GM12878 (cell line): ENCODE results near the gene PPP2R3C. TPM values are rescaled to one million over a fixed set of nuclear protein-coding genes. Genes with fewer than 3 reads are reported as not detected.

Source experiments
- ATAC-seq: fragments of 200-7000 bp; cut with Tn5 transposase; 3 replicates; pipeline ENCODE4 v1.9.1; 2020; ENCODE audit warnings: mild to moderate bottlenecking, moderate library complexity
- BruUV-seq: library from RNA; stranded (reverse); fragments of 400-500 nt; replicated peaks from 2 replicates; lab custom pipeline; 2021; lab: Mats Ljungman, UMichigan
- CTCF ChIA-PET: fragments of 300-600 bp; sonication (Branson Sonifier 250); formaldehyde crosslinking; extraction: SDS; loops from one replicate; lab custom pipeline; 2021; ENCODE audit warnings: inconsistent platforms; lab: Yijun Ruan, JAX
- POLR2A ChIA-PET: fragments of 350-600 bp; formaldehyde crosslinking; extraction: SDS; loops from one replicate; lab custom pipeline; 2021; ENCODE audit warnings: inconsistent platforms; lab: Charles Lee
- RAD21 ChIA-PET: fragments of 300-600 bp; sonication (Branson Sonifier 250); formaldehyde crosslinking; loops from one replicate; lab custom pipeline; 2023; ENCODE audit warnings: antibody characterized with exemption; ENCODE audit not compliant: unreplicated experiment; lab: Charles Lee
- SMC1A ChIA-PET: fragments of 300-600 bp; sonication (Branson Sonifier 250); formaldehyde crosslinking; loops from one replicate; lab custom pipeline; 2023; ENCODE audit not compliant: unreplicated experiment, uncharacterized antibody; lab: Charles Lee
- DNase-seq: peaks from one replicate; pipeline ENCODE4 v3.0.0-alpha.2; 2011; ENCODE audit warnings: low read depth, low spot score
- FAIRE-seq: peaks from 3 replicates; lab custom pipeline; 2011; peaks lifted over from hg19 to GRCh38; lab: Jason Lieb, UNC
- H2AFZ ChIP-seq: 2 replicates; pipeline ENCODE4 v1.6.0; 2011; ENCODE audit warnings: low read depth, low read length, control low read depth; ENCODE audit not compliant: control insufficient read depth
- H3K27ac ChIP-seq: 2 replicates; pipeline ENCODE4 v1.5.1; 2011; ENCODE audit warnings: control low read depth; ENCODE audit not compliant: control insufficient read depth, insufficient read depth
- H3K27me3 ChIP-seq, 2 experiments: replicated peaks in 1 of 2; 2 replicates each; pipeline versions ENCODE4 v1.6.0 to v1.6.1; 2011; ENCODE audit warnings: low read length in 1 of 2; ENCODE audit not compliant: control insufficient read depth in 2 of 2, insufficient read depth in 2 of 2
- H3K36me3 ChIP-seq, 2 experiments: 2 replicates each; pipeline ENCODE4 v1.5.1; 2011; ENCODE audit warnings: low read length in 1 of 2; ENCODE audit not compliant: control insufficient read depth in 2 of 2, insufficient read depth in 2 of 2
- H3K4me1 ChIP-seq: 2 replicates; pipeline ENCODE4 v1.6.1; 2011; ENCODE audit warnings: mild to moderate bottlenecking, low read length, moderate library complexity, mixed read lengths; ENCODE audit not compliant: control insufficient read depth, insufficient read depth
- H3K4me2 ChIP-seq: 2 replicates; pipeline ENCODE4 v1.6.0; 2011; ENCODE audit warnings: control low read depth; ENCODE audit not compliant: control insufficient read depth, insufficient read depth
- H3K4me3 ChIP-seq: fragments of 200-600 bp; sonication (generic); 2 replicates; pipeline ENCODE4 v1.5.1; 2016
- H3K79me2 ChIP-seq: 2 replicates; pipeline ENCODE4 v1.6.0; 2011; ENCODE audit warnings: low read length; ENCODE audit not compliant: control insufficient read depth, insufficient read depth
- H3K9ac ChIP-seq: 2 replicates; pipeline ENCODE4 v1.8.0; 2011; ENCODE audit warnings: low read length, control low read depth, mixed read lengths; ENCODE audit not compliant: control insufficient read depth, insufficient read depth
- H3K9me3 ChIP-seq: replicated peaks from 3 replicates; pipeline ENCODE4 v1.5.1; 2011; ENCODE audit warnings: mild to moderate bottlenecking, low read length; ENCODE audit not compliant: control insufficient read depth, insufficient read depth
- H4K20me1 ChIP-seq: 2 replicates; pipeline ENCODE4 v1.6.0; 2011; ENCODE audit not compliant: control insufficient read depth, insufficient read depth
- ASH2L ChIP-seq: fragments of 300-600, 200-600 bp; sonication (generic); IDR thresholded peaks from 2 replicates; pipeline ENCODE4 v1.6.1; 2017; ENCODE audit warnings: low read depth, mild to moderate bottlenecking, borderline replicate concordance
- FOXK2 ChIP-seq: fragments of 450-650 bp; IDR thresholded peaks from 2 replicates; pipeline ENCODE4 v1.6.1; 2017; ENCODE audit warnings: mild to moderate bottlenecking, moderate library complexity
- JUNB ChIP-seq: IDR thresholded peaks from 2 replicates; pipeline ENCODE4 v1.6.1; 2016; ENCODE audit warnings: antibody characterized with exemption, mild to moderate bottlenecking
- LARP7 ChIP-seq: fragments of 450-650 bp; IDR thresholded peaks from 2 replicates; pipeline ENCODE4 v1.6.1; 2017; ENCODE audit warnings: mild to moderate bottlenecking
- MTA3 ChIP-seq: IDR thresholded peaks from 2 replicates; pipeline ENCODE4 v1.6.1; 2012; ENCODE audit warnings: low read length, inconsistent platforms, borderline replicate concordance
- RAD51 ChIP-seq: fragments of 450-650 bp; IDR thresholded peaks from 2 replicates; pipeline ENCODE4 v1.6.1; 2016; ENCODE audit warnings: moderate library complexity, mild to moderate bottlenecking, inconsistent platforms
- SMARCA5 ChIP-seq: fragments of 450-650 bp; IDR thresholded peaks from 2 replicates; pipeline ENCODE4 v1.6.1; 2017; ENCODE audit warnings: mild to moderate bottlenecking
- SMC3 ChIP-seq: IDR thresholded peaks from 2 replicates; pipeline ENCODE4 v1.6.1; 2011; ENCODE audit warnings: low read length, improper control_type of control experiment, borderline replicate concordance
- SREBF1 ChIP-seq: IDR thresholded peaks from 2 replicates; pipeline ENCODE4 v1.6.1; 2012; ENCODE audit warnings: mild to moderate bottlenecking, low read length
- SREBF2 ChIP-seq: IDR thresholded peaks from 2 replicates; pipeline ENCODE4 v1.6.1; 2012; ENCODE audit warnings: mild to moderate bottlenecking, low read length
- TAF1 ChIP-seq: IDR thresholded peaks from 2 replicates; pipeline ENCODE4 v1.6.1; 2011; ENCODE audit warnings: mild to moderate bottlenecking, low read depth, low read length, borderline replicate concordance
- TBL1XR1 ChIP-seq: IDR thresholded peaks from 2 replicates; pipeline ENCODE4 v1.6.1; 2012; ENCODE audit warnings: low read depth, low read length, improper control_type of control experiment
- WGBS: methylation state at CpG from one replicate; pipeline ENCODE4 v1.1.6; 2016; ENCODE audit warnings: low lambda C conversion rate; ENCODE audit not compliant: insufficient replicate concordance, insufficient coverage; ENCODE audit errors: missing lambda C conversion rate; 5-methylcytosine and 5-hydroxymethylcytosine counted together
- in situ Hi-C: fragments of 300-500 bp; cut with MboI; formaldehyde crosslinking; loops from 9 replicates; pipeline ENCODE4 v1.14.3; 2018; ENCODE audit warnings: mixed read lengths
- intact Hi-C: fragments of 100-400 bp; cut with micrococcal nuclease; formaldehyde crosslinking; loops from one replicate; pipeline ENCODE4 v1.14.2; 2022; ENCODE audit not compliant: unreplicated experiment
- polyA plus RNA-seq, 11 experiments: library from polyadenylated mRNA; depleted of rRNA in 4 of 11; unstranded in 6 of 11; stranded (reverse) in 5 of 11; fragments of >200 nt; fragmentation: Nextera tagmentation in 4 of 11; fragmentation: Illumina TruSeq in 1 of 11; extraction: Ambion mirVana in 4 of 11; extraction: Trizol in 1 of 11; gene quantifications; 1 replicate in 1 of 11; 2 replicates in 10 of 11; pipeline versions ENCODE4 v1.2.1 to v1.2.3, GENCODE V29; 2011 to 2016; ENCODE audit warnings: inconsistent platforms in 2 of 11, missing spikeins in 2 of 11, low read depth in 1 of 11
- total RNA-seq, 4 experiments: library from RNA; depleted of rRNA in 3 of 4; stranded (reverse); fragments of >200 nt in 3 of 4; fragmentation: Illumina TruSeq in 1 of 4; extraction: Trizol in 1 of 4; gene quantifications; 2 replicates each; pipeline versions ENCODE4 v1.2.1 to v1.2.3, GENCODE V29; 2013 to 2021
- TF ChIP-seq, protein P1 (sequence below): IDR thresholded peaks from 2 replicates; pipeline ENCODE4 v1.6.1; 2011; ENCODE audit warnings: low read depth, mild to moderate bottlenecking, low read length, moderate library complexity, borderline replicate concordance; ENCODE audit errors: extremely low read depth
- TF ChIP-seq, protein P2 (sequence below): IDR thresholded peaks from 2 replicates; pipeline ENCODE4 v1.6.1; 2012; ENCODE audit warnings: low read depth, low read length, improper control_type of control experiment

PPP2R3C gene
- total and polyA plus RNA-seq, 10 of the 15 experiments (the other 5 are each of a cell fraction or from before 2014, with no cell fraction given), result 27.6 to 80.5 (median 42.9) TPM

DNA sequence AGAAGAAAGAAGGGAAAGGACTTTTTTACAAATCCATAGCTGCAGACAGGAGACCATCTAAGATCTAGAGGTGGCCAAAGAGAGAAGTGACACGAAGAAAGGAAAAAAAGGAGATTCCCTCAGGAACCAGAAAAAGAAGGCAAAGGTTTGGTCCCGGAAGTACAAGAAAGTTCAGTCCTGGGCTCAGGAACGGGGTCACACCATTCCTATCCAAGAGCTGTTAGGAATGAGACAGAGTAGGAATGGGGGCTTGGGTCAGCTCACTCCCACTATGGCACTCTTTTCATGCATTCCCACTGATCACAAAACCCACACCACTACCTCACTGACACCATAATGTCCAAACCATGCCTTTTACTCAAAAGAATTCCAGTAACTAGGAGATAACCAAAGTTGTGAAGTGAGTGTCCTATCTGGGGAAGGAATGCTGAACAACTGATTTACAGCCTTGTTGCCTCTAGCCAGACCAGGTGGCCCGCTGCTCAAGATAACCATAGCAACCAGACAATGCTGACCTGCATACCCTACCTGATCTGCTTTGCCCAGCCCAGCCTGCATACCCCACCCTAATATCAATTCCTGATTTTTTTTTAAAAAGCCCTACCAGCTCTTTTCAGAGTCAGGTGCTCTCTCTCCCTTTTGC is 8.4 kb downstream of the PPP2R3C start:
- Histone ChIP-seq H3K27ac (no peak overlapping the region), H3K4me2 (no peak overlapping the region), H3K4me3 (no peak overlapping the region), H4K20me1 (no peaks in the 10 kb centered on the region), H3K4me1 (no peaks in the 10 kb centered on the region), H3K9ac (no peak overlapping the region), H3K9me3 (no peaks in the 10 kb centered on the region; the same call in 2 of the 3 replicates), H3K36me3 (peaks cover 0 to 11% of the 10 kb centered on the region in 2 experiments; a peak in 3 of 4 replicates), H3K79me2 (no peaks in the 10 kb centered on the region; the same call in 1 of the 2 replicates), H2AFZ (no peak overlapping the region), H3K27me3 (no peaks in the 10 kb centered on the region)
- 88% methylated on average over 4 of the region's 4 CpGs for WGBS
- intact Hi-C loops, result no loop called here
- CTCF ChIA-PET, result interaction anchor here (0.6 kb wide), 1 partner anchor 29 kb away, joined by 3 read pairs; no protein-coding TSS in a partner anchor
- ATAC-seq, result no peak
- in situ Hi-C loops, result no loop called here
- DNase-seq, result no peak
- SMC1A ChIA-PET, result interaction anchor here (0.7 kb wide), 1 partner anchor 32 kb away, joined by 3 read pairs; no protein-coding TSS in a partner anchor
- RAD21 ChIA-PET, result no interaction called here
- FAIRE-seq, result no peak
- no TSS peak for BruUV-seq
- POLR2A ChIA-PET, result interaction anchor here (0.6 to 0.9 kb wide), 2 partner anchors 11 to 236 kb away, joined by 4 read pairs; no protein-coding TSS in a partner anchor
- TF ChIP-seq FOXK2 (0 out of 2 replicates have a peak, but pooled peaks have one; percentile 16), LARP7 (no peak)
- TF ChIP-seq, all 136 proteins: peak for 1

DNA sequence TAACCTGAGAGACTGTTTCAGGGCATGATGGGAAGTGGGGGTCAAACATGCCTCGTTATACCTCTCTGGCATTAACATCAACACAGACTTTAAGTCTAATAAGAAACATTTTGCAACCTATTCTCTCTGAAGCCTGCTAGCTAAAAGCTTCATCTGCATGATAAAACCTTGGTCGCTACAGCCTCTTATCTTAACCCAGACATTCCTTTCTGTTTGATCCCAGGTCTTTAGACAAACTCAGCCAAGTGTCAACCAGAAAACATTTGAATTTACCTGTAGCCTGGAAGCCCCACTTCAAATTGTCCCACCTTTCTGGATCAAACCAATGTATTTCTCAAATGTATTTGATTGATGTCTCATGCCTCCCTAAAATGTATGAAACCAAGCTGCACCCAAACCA is 9.1 kb downstream of the PPP2R3C start:
- H3K27me3 ChIP-seq, result no peaks in the 10 kb centered on the region
- in situ Hi-C loops (no loop called here), intact Hi-C loops (no loop called here)
- no TSS peak for BruUV-seq
- WGBS, result 96% methylated on average over 2 of the region's 2 CpGs
- no peaks in the 10 kb centered on the region; the same call in 2 of the 3 replicates for H3K9me3 ChIP-seq
- POLR2A ChIA-PET, result no interaction called here
- no peak for DNase-seq
- ATAC-seq, result no peak
- H3K4me1 ChIP-seq, result no peaks in the 10 kb centered on the region
- H3K79me2 ChIP-seq, result no peaks in the 10 kb centered on the region; the same call in 1 of the 2 replicates
- no peak for FAIRE-seq
- no peaks in the 10 kb centered on the region for H4K20me1 ChIP-seq
- no peak overlapping the region for H3K4me2 ChIP-seq
- H3K4me3 ChIP-seq, result no peak overlapping the region
- H3K9ac ChIP-seq, result no peak overlapping the region
- H3K27ac ChIP-seq, result no peak overlapping the region
- H2AFZ ChIP-seq, result no peak overlapping the region
- SMC1A ChIA-PET, result interaction anchor here (0.7 to 0.8 kb wide), 2 partner anchors 9 to 33 kb away, joined by 3 read pairs; no protein-coding TSS in a partner anchor
- peaks cover 0 to 13% of the 10 kb centered on the region in 2 experiments; a peak in 3 of 4 replicates for H3K36me3 ChIP-seq
- CTCF ChIA-PET, result interaction anchor here (0.6 kb wide), 1 partner anchor 30 kb away, joined by 3 read pairs; no protein-coding TSS in a partner anchor
- RAD21 ChIA-PET, result no interaction called here
- TF ChIP-seq ASH2L (no peak), JUNB (no peak), RAD51 (no peak), SREBF1 (no peak), MTA3 (no peak), SREBF2 (no peak), TBL1XR1 (no peak), SMARCA5 (no peak), SMC3 (no peak), TAF1 (no peak)
- TF ChIP-seq, protein P1, sequence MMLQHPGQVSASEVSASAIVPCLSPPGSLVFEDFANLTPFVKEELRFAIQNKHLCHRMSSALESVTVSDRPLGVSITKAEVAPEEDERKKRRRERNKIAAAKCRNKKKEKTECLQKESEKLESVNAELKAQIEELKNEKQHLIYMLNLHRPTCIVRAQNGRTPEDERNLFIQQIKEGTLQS, result no peak
- TF ChIP-seq, protein P2, sequence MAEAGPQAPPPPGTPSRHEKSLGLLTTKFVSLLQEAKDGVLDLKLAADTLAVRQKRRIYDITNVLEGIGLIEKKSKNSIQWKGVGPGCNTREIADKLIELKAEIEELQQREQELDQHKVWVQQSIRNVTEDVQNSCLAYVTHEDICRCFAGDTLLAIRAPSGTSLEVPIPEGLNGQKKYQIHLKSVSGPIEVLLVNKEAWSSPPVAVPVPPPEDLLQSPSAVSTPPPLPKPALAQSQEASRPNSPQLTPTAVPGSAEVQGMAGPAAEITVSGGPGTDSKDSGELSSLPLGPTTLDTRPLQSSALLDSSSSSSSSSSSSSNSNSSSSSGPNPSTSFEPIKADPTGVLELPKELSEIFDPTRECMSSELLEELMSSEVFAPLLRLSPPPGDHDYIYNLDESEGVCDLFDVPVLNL, result no peak
